C4-2B (cell line): ENCODE data around the gene RPS24.

Experiments used
- H3K27ac ChIP-seq: fragments of 450-650 bp; 2 replicates; pipeline ENCODE4 v1.5.1; 2017
- ZFX ChIP-seq: fragments of 450-650 bp; IDR thresholded peaks from 2 replicates; pipeline ENCODE4 v1.6.1; 2017
- TF ChIP-seq, protein P1 (sequence below): fragments of 450-650 bp; conservative IDR thresholded peaks from 2 replicates; pipeline ENCODE4 v1.5.1; 2017; ENCODE audit warnings: mild to moderate bottlenecking

RPS24 gene

GRCh38 chr10:78078539-78079330 lies 45.1 kb downstream of the RPS24 start:
- TF ChIP-seq ZFX, result no peak
- no peak overlapping the region for H3K27ac ChIP-seq

DNA sequence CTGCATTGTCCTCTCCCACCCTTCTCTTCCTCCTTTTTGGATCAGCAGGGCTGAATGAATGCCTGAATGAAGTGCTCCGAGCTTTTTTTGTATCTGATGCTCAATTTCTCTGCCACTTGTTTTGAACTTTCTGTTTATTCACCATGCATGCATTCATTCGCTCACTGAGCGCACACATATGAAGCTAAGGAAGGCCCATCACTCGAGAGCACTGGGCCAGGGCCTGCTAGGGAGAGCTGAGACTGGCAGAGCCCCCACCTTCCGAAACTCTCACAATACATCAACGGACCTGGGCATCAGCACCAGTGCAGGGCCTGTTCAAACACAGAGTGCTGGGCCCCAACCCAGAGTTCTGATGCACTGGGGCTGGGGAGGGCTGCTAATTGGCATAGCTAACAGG lies 45.7 kb downstream of the RPS24 start:
- H3K27ac ChIP-seq, result no peak overlapping the region
- TF ChIP-seq, protein P1, sequence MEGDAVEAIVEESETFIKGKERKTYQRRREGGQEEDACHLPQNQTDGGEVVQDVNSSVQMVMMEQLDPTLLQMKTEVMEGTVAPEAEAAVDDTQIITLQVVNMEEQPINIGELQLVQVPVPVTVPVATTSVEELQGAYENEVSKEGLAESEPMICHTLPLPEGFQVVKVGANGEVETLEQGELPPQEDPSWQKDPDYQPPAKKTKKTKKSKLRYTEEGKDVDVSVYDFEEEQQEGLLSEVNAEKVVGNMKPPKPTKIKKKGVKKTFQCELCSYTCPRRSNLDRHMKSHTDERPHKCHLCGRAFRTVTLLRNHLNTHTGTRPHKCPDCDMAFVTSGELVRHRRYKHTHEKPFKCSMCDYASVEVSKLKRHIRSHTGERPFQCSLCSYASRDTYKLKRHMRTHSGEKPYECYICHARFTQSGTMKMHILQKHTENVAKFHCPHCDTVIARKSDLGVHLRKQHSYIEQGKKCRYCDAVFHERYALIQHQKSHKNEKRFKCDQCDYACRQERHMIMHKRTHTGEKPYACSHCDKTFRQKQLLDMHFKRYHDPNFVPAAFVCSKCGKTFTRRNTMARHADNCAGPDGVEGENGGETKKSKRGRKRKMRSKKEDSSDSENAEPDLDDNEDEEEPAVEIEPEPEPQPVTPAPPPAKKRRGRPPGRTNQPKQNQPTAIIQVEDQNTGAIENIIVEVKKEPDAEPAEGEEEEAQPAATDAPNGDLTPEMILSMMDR, result no peak
- TF ChIP-seq ZFX, result no peak

DNA sequence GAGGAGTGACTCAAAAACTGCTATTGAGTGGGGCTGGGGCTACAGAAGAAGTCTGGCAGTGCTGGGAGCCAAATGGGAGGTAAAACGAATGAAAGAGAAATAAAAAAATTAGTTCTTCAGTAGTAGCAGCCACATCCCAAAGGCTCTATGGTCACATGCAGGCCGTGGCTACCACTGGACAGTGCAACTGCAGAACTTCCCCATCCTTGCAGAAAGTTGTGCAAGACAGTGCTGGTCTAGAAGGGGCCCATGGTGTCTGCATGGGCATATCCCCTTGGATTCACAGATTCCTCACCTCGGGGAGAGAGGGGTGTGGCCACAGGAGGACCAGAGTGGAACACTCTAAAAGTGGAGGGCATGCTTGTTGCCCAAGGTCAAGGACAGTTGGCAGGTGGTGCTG lies 47.6 kb downstream of the RPS24 start:
- TF ChIP-seq, protein P1, result no peak
- TF ChIP-seq ZFX, result no peak

DNA sequence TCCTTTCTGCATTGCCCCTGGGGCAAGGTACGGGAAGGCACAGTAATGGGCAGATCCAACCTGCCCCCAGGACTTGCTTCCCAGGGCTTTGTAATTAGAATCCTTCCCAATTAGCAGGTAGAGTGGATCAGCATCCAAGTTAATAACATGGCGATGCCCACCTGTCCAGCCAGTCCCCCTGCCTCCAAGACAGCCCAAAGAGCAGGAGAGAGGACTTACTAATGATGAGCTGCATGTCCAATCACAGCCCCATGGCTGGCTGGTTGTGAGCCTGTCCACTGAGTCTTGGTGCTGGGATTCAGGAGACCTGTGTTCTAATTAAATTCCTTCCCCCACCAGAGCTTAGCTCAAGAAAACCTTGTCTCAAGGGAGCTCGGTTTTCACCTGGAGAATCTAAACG lies 49.0 kb downstream of the RPS24 start:
- H3K27ac ChIP-seq, result no peak overlapping the region
- TF ChIP-seq ZFX, result no peak
- TF ChIP-seq, protein P1, result no peak

More for the DNA sequence above, 47.6 kb downstream of the RPS24 start:
- no peak overlapping the region for H3K27ac ChIP-seq
